GM12865 (cell line): ENCODE results near the gene CNNM2.

Source experiments
- DNase-seq: peaks from one replicate; pipeline ENCODE4 v3.0.0; 2010; ENCODE audit warnings: low read depth
- H3K4me3 ChIP-seq: 2 replicates; pipeline ENCODE4 v1.5.1; 2011; ENCODE audit warnings: mild to moderate bottlenecking, low read depth, low read length, control low read depth
- CTCF ChIP-seq: IDR thresholded peaks from 2 replicates; pipeline ENCODE4 v1.5.1; 2011; ENCODE audit warnings: low read length, control low read depth, low read depth, inconsistent platforms; ENCODE audit not compliant: insufficient read depth; ENCODE audit errors: missing control alignments

Gene CNNM2

GRCh38 chr10:103045961-103046360, 127.9 kb downstream of the CNNM2 start:
- DNase-seq, result no peak
- H3K4me3 ChIP-seq, result no peak overlapping the region
- TF ChIP-seq CTCF, result no peak

DNA sequence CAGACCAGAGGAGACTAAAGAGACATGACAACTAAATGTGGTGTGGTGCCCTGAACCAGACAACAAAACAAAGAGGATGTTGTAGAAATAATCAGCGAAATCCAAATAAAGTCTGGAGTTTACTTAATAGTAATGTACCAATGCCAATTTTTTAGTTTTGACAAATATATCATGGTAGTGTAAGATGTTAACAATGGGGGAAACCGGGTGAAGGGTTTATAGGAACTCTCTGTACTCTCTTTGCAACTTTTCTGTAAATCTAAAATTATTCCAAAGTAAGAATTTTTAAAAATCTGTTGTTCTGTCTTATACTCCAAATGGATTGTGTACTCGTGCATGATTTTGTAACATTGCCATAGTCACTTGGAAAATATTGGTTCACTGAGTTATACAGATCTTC, 129.3 kb downstream of the CNNM2 start:
- no peak for DNase-seq
- H3K4me3 ChIP-seq, result no peak overlapping the region
- TF ChIP-seq CTCF, result no peak

GRCh38 chr10:103049237-103049636, 131.1 kb downstream of the CNNM2 start:
- DNase-seq, result no peak
- no peak overlapping the region for H3K4me3 ChIP-seq
- TF ChIP-seq CTCF, result no peak

GRCh38 chr10:103053659-103054581, 135.8 kb downstream of the CNNM2 start:
- H3K4me3 ChIP-seq, result no peak overlapping the region
- TF ChIP-seq CTCF, result no peak
- DNase-seq, result peak; percentile 64

DNA sequence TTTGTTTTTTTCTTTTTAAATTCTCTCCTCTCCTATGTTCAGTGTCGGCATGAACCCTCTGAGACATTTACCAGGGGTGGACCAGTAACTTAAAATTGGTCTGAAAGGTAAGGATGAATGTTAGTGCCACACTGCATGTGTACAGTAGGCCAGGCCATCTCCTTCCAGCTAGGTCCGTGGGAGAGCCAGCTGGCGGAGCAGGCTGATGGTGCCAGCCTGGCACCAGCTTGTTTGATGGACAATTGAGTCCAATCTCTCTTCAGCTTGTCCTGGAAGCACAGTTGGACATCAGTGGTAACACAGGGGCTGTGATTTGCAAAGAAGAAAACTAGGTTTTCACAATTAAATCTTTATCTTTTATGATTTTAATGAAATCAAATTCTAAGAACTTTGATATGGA, 136.5 kb downstream of the CNNM2 start:
- no peak for TF ChIP-seq CTCF
- no peak overlapping the region for H3K4me3 ChIP-seq
- no peak for DNase-seq

DNA sequence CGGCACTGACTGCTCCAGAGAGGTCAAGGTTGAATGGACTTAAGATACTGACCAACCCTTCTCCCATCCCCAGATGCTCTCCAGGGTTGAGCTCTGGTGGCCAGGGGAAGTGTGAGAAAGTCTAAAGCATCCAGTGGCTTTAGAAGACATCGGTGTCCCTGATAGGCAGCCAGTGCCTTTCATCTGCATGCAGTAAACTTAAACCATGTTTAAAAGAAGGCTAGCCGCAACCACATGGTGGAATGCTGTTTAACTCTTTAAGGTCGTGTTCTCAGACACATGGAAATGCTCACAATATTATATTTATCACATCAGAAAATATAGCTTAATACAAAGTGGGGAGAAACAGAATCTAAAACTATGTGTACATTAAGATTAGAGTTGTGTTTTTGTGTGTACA, 137.0 kb downstream of the CNNM2 start:
- no peak for DNase-seq
- no peak overlapping the region for H3K4me3 ChIP-seq

More for the DNA sequence above, 137.0 kb downstream of the CNNM2 start:
- TF ChIP-seq CTCF, result no peak
